ENCODE results near the gene FOXK2.

FOXK2 gene

DNA sequence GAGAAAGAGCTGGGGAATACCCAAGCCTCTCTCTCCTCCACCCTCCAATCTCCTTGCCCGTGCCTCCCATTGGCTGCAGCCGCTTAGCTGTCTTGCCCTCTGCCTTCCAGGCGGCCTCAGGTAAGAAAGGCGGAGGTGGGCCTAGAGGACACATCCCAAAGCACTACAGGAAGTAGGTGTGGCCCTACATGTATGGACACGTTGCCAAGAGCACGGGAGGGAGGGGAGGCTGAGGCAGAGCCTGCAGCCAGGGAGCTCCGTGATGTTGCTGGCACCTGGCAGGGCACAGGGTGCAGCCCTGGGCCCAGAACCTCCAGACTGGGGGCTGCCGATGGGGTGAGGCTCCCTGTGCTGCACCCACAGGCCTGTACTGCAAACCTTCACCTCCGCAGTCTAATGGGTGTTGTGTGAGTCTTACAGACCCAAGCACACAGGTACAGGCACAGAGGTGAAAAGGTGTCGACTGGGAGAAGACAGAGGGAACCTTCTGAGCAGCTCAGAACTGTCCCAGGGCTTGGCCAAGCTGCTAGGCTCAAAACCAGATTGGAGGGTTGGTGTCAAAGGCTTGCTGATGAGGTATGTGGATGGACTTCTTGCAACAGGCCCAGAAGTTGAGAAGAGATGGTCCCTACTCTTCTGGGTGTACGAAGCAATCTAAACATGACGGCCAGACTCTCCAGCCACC lies 23.5 kb upstream of the FOXK2 start:
- TF ChIP-seq, protein P1, sequence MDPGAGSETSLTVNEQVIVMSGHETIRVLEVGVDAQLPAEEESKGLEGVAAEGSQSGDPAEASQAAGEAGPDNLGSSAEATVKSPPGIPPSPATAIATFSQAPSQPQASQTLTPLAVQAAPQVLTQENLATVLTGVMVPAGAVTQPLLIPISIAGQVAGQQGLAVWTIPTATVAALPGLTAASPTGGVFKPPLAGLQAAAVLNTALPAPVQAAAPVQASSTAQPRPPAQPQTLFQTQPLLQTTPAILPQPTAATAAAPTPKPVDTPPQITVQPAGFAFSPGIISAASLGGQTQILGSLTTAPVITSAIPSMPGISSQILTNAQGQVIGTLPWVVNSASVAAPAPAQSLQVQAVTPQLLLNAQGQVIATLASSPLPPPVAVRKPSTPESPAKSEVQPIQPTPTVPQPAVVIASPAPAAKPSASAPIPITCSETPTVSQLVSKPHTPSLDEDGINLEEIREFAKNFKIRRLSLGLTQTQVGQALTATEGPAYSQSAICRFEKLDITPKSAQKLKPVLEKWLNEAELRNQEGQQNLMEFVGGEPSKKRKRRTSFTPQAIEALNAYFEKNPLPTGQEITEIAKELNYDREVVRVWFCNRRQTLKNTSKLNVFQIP (CRISPR knock-in tag; IDR thresholded peaks at IDR 0.05; ENCODE audit: borderline replicate concordance, low read depth), result no peak
- TF ChIP-seq ZNF8 (CRISPR knock-in tag; IDR thresholded peaks at IDR 0.05), result no peak
- no peak for TF ChIP-seq ZNF565 (CRISPR knock-in tag; conservative IDR thresholded peaks at IDR 0.05; ENCODE audit: low read depth)
- TF ChIP-seq BACH2 (CRISPR knock-in tag; IDR thresholded peaks at IDR 0.05; ENCODE audit: borderline replicate concordance), result no peak
- no peak for TF ChIP-seq RARB (CRISPR knock-in tag; IDR thresholded peaks at IDR 0.05)
- TF ChIP-seq, protein P2, sequence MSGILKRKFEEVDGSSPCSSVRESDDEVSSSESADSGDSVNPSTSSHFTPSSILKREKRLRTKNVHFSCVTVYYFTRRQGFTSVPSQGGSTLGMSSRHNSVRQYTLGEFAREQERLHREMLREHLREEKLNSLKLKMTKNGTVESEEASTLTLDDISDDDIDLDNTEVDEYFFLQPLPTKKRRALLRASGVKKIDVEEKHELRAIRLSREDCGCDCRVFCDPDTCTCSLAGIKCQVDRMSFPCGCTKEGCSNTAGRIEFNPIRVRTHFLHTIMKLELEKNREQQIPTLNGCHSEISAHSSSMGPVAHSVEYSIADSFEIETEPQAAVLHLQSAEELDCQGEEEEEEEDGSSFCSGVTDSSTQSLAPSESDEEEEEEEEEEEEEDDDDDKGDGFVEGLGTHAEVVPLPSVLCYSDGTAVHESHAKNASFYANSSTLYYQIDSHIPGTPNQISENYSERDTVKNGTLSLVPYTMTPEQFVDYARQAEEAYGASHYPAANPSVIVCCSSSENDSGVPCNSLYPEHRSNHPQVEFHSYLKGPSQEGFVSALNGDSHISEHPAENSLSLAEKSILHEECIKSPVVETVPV (CRISPR knock-in tag; IDR thresholded peaks at IDR 0.05), result no peak
- TF ChIP-seq PPARA (CRISPR knock-in tag; IDR thresholded peaks at IDR 0.05; ENCODE audit: borderline replicate concordance), result no peak
- no peak for TF ChIP-seq ARNTL (CRISPR knock-in tag; IDR thresholded peaks at IDR 0.05; ENCODE audit: borderline replicate concordance, low read depth)
- TF ChIP-seq, protein P3, sequence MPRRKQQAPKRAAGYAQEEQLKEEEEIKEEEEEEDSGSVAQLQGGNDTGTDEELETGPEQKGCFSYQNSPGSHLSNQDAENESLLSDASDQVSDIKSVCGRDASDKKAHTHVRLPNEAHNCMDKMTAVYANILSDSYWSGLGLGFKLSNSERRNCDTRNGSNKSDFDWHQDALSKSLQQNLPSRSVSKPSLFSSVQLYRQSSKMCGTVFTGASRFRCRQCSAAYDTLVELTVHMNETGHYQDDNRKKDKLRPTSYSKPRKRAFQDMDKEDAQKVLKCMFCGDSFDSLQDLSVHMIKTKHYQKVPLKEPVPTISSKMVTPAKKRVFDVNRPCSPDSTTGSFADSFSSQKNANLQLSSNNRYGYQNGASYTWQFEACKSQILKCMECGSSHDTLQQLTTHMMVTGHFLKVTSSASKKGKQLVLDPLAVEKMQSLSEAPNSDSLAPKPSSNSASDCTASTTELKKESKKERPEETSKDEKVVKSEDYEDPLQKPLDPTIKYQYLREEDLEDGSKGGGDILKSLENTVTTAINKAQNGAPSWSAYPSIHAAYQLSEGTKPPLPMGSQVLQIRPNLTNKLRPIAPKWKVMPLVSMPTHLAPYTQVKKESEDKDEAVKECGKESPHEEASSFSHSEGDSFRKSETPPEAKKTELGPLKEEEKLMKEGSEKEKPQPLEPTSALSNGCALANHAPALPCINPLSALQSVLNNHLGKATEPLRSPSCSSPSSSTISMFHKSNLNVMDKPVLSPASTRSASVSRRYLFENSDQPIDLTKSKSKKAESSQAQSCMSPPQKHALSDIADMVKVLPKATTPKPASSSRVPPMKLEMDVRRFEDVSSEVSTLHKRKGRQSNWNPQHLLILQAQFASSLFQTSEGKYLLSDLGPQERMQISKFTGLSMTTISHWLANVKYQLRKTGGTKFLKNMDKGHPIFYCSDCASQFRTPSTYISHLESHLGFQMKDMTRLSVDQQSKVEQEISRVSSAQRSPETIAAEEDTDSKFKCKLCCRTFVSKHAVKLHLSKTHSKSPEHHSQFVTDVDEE (CRISPR knock-in tag; IDR thresholded peaks at IDR 0.05), result no peak

DNA sequence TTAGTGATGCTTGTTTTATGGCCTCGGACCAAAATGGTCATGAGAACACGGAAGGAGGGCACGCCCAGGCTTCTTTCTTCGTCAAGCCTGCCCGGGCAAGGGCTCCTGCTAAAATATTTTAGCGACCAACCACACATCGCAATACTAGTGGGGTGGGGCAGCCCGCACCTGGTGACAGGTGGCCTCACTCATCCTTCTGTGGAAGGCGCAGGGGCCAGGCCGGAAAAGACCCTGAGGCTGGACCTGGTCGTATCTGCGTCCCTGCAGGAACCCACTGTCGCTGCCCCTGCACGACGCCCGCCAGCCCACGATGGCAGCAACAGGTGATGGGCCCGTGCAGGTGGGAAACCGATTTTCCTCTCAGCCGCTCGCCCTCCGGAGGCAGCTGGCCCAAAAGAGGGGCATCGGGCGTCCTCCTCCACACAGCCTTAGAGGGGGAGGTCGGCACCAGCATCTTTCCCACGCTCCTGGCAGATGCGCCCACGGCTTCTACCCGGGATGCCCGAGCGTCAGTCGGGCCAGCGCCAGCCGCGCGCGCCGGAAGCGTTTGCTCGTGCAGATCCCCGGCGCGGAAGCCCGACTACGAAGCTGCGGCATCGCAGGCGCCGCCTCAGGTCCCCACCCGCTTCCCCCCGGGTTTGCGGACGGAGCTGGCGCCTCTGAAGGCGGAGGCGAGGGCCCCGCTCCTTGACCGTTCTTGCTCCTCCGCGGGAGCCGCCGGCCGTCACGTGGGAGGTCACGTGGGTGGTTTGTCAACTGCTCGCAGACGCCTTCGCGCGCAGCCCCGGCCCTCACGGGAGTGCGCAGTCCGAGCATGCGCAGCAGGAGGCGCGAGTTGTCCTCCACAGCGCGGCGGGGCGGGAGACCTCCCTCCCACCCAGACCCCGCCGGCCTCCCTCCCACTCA lies 22.8 kb upstream of the FOXK2 start:
- peak; percentile 51 for ATAC-seq

More for the DNA sequence above, 23.5 kb upstream of the FOXK2 start:
- no peak for ATAC-seq

More for the DNA sequence above, 22.8 kb upstream of the FOXK2 start:
- TF ChIP-seq BACH2 (CRISPR knock-in tag; IDR thresholded peaks at IDR 0.05; ENCODE audit: borderline replicate concordance), result no peak
- no peak for TF ChIP-seq PPARA (CRISPR knock-in tag; IDR thresholded peaks at IDR 0.05; ENCODE audit: borderline replicate concordance)
- TF ChIP-seq, protein P3 (CRISPR knock-in tag; IDR thresholded peaks at IDR 0.05), result 0 out of 2 replicates have a peak, but pooled peaks have one; percentile 28
- TF ChIP-seq ZC3H10 (CRISPR knock-in tag; IDR thresholded peaks at IDR 0.05), result no peak
- no peak for TF ChIP-seq ESRRG (CRISPR knock-in tag; IDR thresholded peaks at IDR 0.05)
- TF ChIP-seq TOX (CRISPR knock-in tag; IDR thresholded peaks at IDR 0.05; ENCODE audit: borderline replicate concordance), result no peak
- 0 out of 2 replicates have a peak, but pooled peaks have one; percentile 27 for TF ChIP-seq CSDC2 (CRISPR knock-in tag; IDR thresholded peaks at IDR 0.05)
- TF ChIP-seq SNAI2 (CRISPR knock-in tag; IDR thresholded peaks at IDR 0.05), result 0 out of 2 replicates have a peak, but pooled peaks have one; percentile 20
- TF ChIP-seq ISL1 (CRISPR knock-in tag; IDR thresholded peaks at IDR 0.05), result no peak
- no peak for TF ChIP-seq ZFP30 (CRISPR knock-in tag; IDR thresholded peaks at IDR 0.05)
- TF ChIP-seq ARNTL (CRISPR knock-in tag; IDR thresholded peaks at IDR 0.05; ENCODE audit: borderline replicate concordance, low read depth), result peak; percentile 81; the same call in 1 of the 2 replicates
- TF ChIP-seq ZFP3 (CRISPR knock-in tag; IDR thresholded peaks at IDR 0.05), result peak; percentile 58; the same call in 1 of the 2 replicates
- TF ChIP-seq, protein P4, sequence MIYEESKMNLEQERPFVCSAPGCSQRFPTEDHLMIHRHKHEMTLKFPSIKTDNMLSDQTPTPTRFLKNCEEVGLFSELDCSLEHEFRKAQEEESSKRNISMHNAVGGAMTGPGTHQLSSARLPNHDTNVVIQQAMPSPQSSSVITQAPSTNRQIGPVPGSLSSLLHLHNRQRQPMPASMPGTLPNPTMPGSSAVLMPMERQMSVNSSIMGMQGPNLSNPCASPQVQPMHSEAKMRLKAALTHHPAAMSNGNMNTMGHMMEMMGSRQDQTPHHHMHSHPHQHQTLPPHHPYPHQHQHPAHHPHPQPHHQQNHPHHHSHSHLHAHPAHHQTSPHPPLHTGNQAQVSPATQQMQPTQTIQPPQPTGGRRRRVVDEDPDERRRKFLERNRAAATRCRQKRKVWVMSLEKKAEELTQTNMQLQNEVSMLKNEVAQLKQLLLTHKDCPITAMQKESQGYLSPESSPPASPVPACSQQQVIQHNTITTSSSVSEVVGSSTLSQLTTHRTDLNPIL (CRISPR knock-in tag; IDR thresholded peaks at IDR 0.05; ENCODE audit: low read depth), result no peak
- TF ChIP-seq ZNF565 (CRISPR knock-in tag; conservative IDR thresholded peaks at IDR 0.05; ENCODE audit: low read depth), result no peak

Data from SK-N-SH treated with all-trans-retinoic acid at 6 μM for 48 hours (cell line).